HEK293 (cell line): ENCODE measurements around the gene TM9SF1.

Experiments
- ELK4 ChIP-seq: IDR thresholded peaks from 2 replicates; pipeline ENCODE4 v1.6.1; 2011; ENCODE audit warnings: mild to moderate bottlenecking, low read depth, low read length, borderline replicate concordance
- GLIS1 ChIP-seq: fragments of 450-650 bp; formaldehyde crosslinking; IDR thresholded peaks from 2 replicates; pipeline ENCODE4 v1.5.1; 2016; ENCODE audit warnings: missing biosample characterization, missing genetic modification characterization
- GLIS2 ChIP-seq: fragments of 450-650 bp; formaldehyde crosslinking; IDR thresholded peaks from 2 replicates; pipeline ENCODE4 v1.5.1; 2016; ENCODE audit warnings: missing biosample characterization, missing genetic modification characterization
- IKZF3 ChIP-seq: fragments of 450-650 bp; IDR thresholded peaks from 2 replicates; pipeline ENCODE4 v1.5.0; 2018; ENCODE audit warnings: missing biosample characterization, mild to moderate bottlenecking, missing genetic modification characterization, moderate library complexity
- KLF10 ChIP-seq: fragments of 450-650 bp; IDR thresholded peaks from 2 replicates; pipeline ENCODE4 v1.5.1; 2018; ENCODE audit warnings: missing biosample characterization, mild to moderate bottlenecking, missing genetic modification characterization
- KLF16 ChIP-seq: fragments of 450-650 bp; formaldehyde crosslinking; IDR thresholded peaks from 2 replicates; pipeline ENCODE4 v1.5.1; 2017; ENCODE audit warnings: missing biosample characterization, missing genetic modification characterization
- KLF7 ChIP-seq: fragments of 450-650 bp; formaldehyde crosslinking; IDR thresholded peaks from 2 replicates; pipeline ENCODE4 v1.5.1; 2016; ENCODE audit warnings: missing biosample characterization, missing genetic modification characterization, borderline replicate concordance
- KLF8 ChIP-seq: fragments of 450-650 bp; formaldehyde crosslinking; IDR thresholded peaks from 2 replicates; pipeline ENCODE4 v1.5.1; 2016; ENCODE audit warnings: missing biosample characterization, missing genetic modification characterization
- OVOL3 ChIP-seq: fragments of 450-650 bp; formaldehyde crosslinking; IDR thresholded peaks from 2 replicates; pipeline ENCODE4 v1.5.1; 2016; ENCODE audit warnings: missing biosample characterization, missing genetic modification characterization
- REPIN1 ChIP-seq: fragments of 450-650 bp; formaldehyde crosslinking; IDR thresholded peaks from 2 replicates; pipeline ENCODE4 v1.5.1; 2017; ENCODE audit warnings: missing biosample characterization, missing genetic modification characterization, low read depth
- SP2 ChIP-seq: fragments of 450-650 bp; formaldehyde crosslinking; IDR thresholded peaks from 2 replicates; pipeline ENCODE4 v1.5.1; 2016; ENCODE audit warnings: missing biosample characterization, missing genetic modification characterization
- SP3 ChIP-seq: fragments of 450-650 bp; formaldehyde crosslinking; IDR thresholded peaks from 2 replicates; pipeline ENCODE4 v1.5.1; 2016; ENCODE audit warnings: missing biosample characterization, missing genetic modification characterization
- SP7 ChIP-seq: fragments of 450-650 bp; formaldehyde crosslinking; IDR thresholded peaks from 2 replicates; pipeline ENCODE4 v1.5.1; 2016; ENCODE audit warnings: missing biosample characterization, missing genetic modification characterization
- ZBTB20 ChIP-seq: fragments of 450-650 bp; formaldehyde crosslinking; IDR thresholded peaks from 2 replicates; pipeline ENCODE4 v1.5.1; 2016; ENCODE audit warnings: missing biosample characterization, missing genetic modification characterization
- ZBTB21 ChIP-seq: fragments of 450-650 bp; formaldehyde crosslinking; IDR thresholded peaks from 2 replicates; pipeline ENCODE4 v1.5.1; 2017; ENCODE audit warnings: missing biosample characterization, missing genetic modification characterization
- ZBTB6 ChIP-seq: fragments of 450-650 bp; formaldehyde crosslinking; IDR thresholded peaks from 2 replicates; pipeline ENCODE4 v1.5.1; 2017; ENCODE audit warnings: missing biosample characterization, missing genetic modification characterization
- ZBTB8A ChIP-seq: fragments of 450-650 bp; formaldehyde crosslinking; IDR thresholded peaks from 2 replicates; pipeline ENCODE4 v1.5.1; 2016; ENCODE audit warnings: missing biosample characterization, missing genetic modification characterization
- ZEB2 ChIP-seq: fragments of 450-650 bp; formaldehyde crosslinking; IDR thresholded peaks from 2 replicates; pipeline ENCODE4 v1.5.1; 2016; ENCODE audit warnings: missing biosample characterization, missing genetic modification characterization
- ZFP3 ChIP-seq: fragments of 450-650 bp; formaldehyde crosslinking; IDR thresholded peaks from 2 replicates; pipeline ENCODE4 v1.5.1; 2016; ENCODE audit warnings: low read depth, missing biosample characterization, missing genetic modification characterization
- ZFP37 ChIP-seq: fragments of 450-650 bp; formaldehyde crosslinking; IDR thresholded peaks from 2 replicates; pipeline ENCODE4 v1.5.1; 2016; ENCODE audit warnings: missing biosample characterization, missing genetic modification characterization
- ZIC2 ChIP-seq: fragments of 450-650 bp; formaldehyde crosslinking; IDR thresholded peaks from 2 replicates; pipeline ENCODE4 v1.5.1; 2016; ENCODE audit warnings: missing biosample characterization, missing genetic modification characterization
- ZNF202 ChIP-seq: fragments of 450-650 bp; formaldehyde crosslinking; IDR thresholded peaks from 2 replicates; pipeline ENCODE4 v1.5.1; 2016; ENCODE audit warnings: missing biosample characterization, missing genetic modification characterization, borderline replicate concordance
- ZNF223 ChIP-seq: fragments of 450-650 bp; formaldehyde crosslinking; IDR thresholded peaks from 2 replicates; pipeline ENCODE4 v1.5.1; 2016; ENCODE audit warnings: missing biosample characterization, missing genetic modification characterization
- ZNF292 ChIP-seq: fragments of 450-650 bp; formaldehyde crosslinking; IDR thresholded peaks from 2 replicates; pipeline ENCODE4 v1.5.1; 2016; ENCODE audit warnings: low read depth, missing biosample characterization, missing genetic modification characterization, borderline replicate concordance
- ZNF394 ChIP-seq: fragments of 450-650 bp; formaldehyde crosslinking; IDR thresholded peaks from 2 replicates; pipeline ENCODE4 v1.5.1; 2016; ENCODE audit warnings: missing biosample characterization, missing genetic modification characterization, mild to moderate bottlenecking, moderate library complexity, borderline replicate concordance
- ZNF416 ChIP-seq: fragments of 450-650 bp; formaldehyde crosslinking; IDR thresholded peaks from 2 replicates; pipeline ENCODE4 v1.5.1; 2016; ENCODE audit warnings: missing biosample characterization, missing genetic modification characterization
- ZNF610 ChIP-seq: fragments of 450-650 bp; formaldehyde crosslinking; IDR thresholded peaks from 2 replicates; pipeline ENCODE4 v1.5.1; 2016; ENCODE audit warnings: missing biosample characterization, missing genetic modification characterization, borderline replicate concordance
- ZNF629 ChIP-seq: fragments of 450-650 bp; formaldehyde crosslinking; IDR thresholded peaks from 2 replicates; pipeline ENCODE4 v1.5.1; 2017; ENCODE audit warnings: missing biosample characterization, missing genetic modification characterization
- ZNF76 ChIP-seq: fragments of 450-650 bp; formaldehyde crosslinking; IDR thresholded peaks from 2 replicates; pipeline ENCODE4; 2016; ENCODE audit warnings: low read depth, missing biosample characterization, missing genetic modification characterization, borderline replicate concordance
- ZNF830 ChIP-seq: fragments of 450-650 bp; IDR thresholded peaks from 2 replicates; pipeline ENCODE4 v1.5.0; 2018; ENCODE audit warnings: missing biosample characterization, missing genetic modification characterization, low read depth, mild to moderate bottlenecking, moderate library complexity
- ZXDB ChIP-seq: fragments of 450-650 bp; formaldehyde crosslinking; IDR thresholded peaks from 2 replicates; pipeline ENCODE4 v1.5.1; 2016; ENCODE audit warnings: missing biosample characterization, missing genetic modification characterization
- TF ChIP-seq, protein P1 (sequence below): fragments of 450-650 bp; formaldehyde crosslinking; conservative IDR thresholded peaks from 2 replicates; pipeline ENCODE4 v1.5.1; 2016; ENCODE audit warnings: low read depth, missing biosample characterization, missing genetic modification characterization
- TF ChIP-seq, protein P2 (sequence below): fragments of 450-650 bp; formaldehyde crosslinking; IDR thresholded peaks from 2 replicates; pipeline ENCODE4 v1.5.1; 2016; ENCODE audit warnings: missing biosample characterization, missing genetic modification characterization, low read depth

The TM9SF1 gene

DNA sequence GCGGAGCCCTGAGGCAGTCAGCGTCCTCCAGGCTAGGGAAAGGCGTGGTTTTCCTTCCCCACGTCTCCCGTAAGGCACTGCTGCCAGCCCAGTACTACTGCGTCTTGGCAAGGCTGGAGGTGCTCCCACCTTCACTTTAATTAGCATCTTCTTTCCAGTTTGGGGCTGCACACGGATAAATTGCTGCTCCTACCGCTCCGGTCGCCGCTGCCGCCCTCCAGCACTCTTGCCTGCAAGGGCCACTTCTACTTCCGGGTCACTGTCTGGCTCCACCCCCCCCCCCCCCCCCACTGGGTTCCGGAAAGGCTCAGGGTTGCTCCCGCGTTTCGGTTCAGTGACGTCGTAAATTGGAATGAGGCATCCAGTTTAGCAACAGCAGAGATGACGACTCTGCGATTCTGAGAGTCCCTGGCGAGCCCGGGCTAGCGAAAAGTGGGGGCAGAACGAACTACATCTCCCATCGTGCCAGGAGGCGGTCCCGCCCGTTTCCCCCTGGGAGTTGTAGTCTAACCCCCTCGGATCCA, 36.9 kb upstream of the TM9SF1 start, which contains the start of gene NEDD8 (continued):
- no peak for TF ChIP-seq ZFP37 (tag by site-specific recombination)
- no peak for TF ChIP-seq ZNF202
- peak; percentile 54; the same call in 1 of the 2 replicates for TF ChIP-seq ZBTB6 (tag by site-specific recombination)
- TF ChIP-seq ZBTB20 (tag by site-specific recombination): peak; percentile 11; the same call in 1 of the 2 replicates
- TF ChIP-seq GLIS1 (tag by site-specific recombination): peak; percentile 64; the same call in 1 of the 2 replicates
- no peak for TF ChIP-seq ZNF830
- peak; percentile 97 for TF ChIP-seq ZBTB21 (tag by site-specific recombination)
- TF ChIP-seq, protein P1, sequence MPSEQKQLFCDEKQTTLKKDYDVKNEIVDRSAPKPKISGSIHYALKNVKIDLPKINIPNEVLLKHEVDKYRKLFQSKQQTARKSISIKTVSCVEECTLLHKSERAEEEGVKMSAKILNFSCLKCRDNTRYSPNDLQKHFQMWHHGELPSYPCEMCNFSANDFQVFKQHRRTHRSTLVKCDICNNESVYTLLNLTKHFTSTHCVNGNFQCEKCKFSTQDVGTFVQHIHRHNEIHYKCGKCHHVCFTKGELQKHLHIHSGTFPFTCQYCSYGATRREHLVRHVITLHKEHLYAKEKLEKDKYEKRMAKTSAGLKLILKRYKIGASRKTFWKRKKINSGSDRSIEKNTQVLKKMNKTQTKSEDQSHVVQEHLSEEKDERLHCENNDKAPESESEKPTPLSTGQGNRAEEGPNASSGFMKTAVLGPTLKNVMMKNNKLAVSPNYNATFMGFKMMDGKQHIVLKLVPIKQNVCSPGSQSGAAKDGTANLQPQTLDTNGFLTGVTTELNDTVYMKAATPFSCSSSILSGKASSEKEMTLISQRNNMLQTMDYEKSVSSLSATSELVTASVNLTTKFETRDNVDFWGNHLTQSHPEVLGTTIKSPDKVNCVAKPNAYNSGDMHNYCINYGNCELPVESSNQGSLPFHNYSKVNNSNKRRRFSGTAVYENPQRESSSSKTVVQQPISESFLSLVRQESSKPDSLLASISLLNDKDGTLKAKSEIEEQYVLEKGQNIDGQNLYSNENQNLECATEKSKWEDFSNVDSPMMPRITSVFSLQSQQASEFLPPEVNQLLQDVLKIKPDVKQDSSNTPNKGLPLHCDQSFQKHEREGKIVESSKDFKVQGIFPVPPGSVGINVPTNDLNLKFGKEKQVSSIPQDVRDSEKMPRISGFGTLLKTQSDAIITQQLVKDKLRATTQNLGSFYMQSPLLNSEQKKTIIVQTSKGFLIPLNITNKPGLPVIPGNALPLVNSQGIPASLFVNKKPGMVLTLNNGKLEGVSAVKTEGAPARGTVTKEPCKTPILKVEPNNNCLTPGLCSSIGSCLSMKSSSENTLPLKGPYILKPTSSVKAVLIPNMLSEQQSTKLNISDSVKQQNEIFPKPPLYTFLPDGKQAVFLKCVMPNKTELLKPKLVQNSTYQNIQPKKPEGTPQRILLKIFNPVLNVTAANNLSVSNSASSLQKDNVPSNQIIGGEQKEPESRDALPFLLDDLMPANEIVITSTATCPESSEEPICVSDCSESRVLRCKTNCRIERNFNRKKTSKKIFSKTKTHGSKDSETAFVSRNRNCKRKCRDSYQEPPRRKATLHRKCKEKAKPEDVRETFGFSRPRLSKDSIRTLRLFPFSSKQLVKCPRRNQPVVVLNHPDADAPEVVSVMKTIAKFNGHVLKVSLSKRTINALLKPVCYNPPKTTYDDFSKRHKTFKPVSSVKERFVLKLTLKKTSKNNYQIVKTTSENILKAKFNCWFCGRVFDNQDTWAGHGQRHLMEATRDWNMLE (tag by site-specific recombination): peak; percentile 59; the same call in 1 of the 2 replicates
- TF ChIP-seq, protein P2, sequence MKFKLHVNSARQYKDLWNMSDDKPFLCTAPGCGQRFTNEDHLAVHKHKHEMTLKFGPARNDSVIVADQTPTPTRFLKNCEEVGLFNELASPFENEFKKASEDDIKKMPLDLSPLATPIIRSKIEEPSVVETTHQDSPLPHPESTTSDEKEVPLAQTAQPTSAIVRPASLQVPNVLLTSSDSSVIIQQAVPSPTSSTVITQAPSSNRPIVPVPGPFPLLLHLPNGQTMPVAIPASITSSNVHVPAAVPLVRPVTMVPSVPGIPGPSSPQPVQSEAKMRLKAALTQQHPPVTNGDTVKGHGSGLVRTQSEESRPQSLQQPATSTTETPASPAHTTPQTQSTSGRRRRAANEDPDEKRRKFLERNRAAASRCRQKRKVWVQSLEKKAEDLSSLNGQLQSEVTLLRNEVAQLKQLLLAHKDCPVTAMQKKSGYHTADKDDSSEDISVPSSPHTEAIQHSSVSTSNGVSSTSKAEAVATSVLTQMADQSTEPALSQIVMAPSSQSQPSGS (tag by site-specific recombination): peak; percentile 83
- no peak for TF ChIP-seq REPIN1 (tag by site-specific recombination)
- peak; percentile 97 for TF ChIP-seq ZNF76 (tag by site-specific recombination)
- TF ChIP-seq ELK4: 0 out of 2 replicates have a peak, but pooled peaks have one; percentile 36
- TF ChIP-seq ZNF416 (tag by site-specific recombination): no peak
- TF ChIP-seq ZEB2 (tag by site-specific recombination): peak; percentile 69
- peak; percentile 47 for TF ChIP-seq GLIS2 (tag by site-specific recombination)
- peak; percentile 62 for TF ChIP-seq SP2
- peak; percentile 95 for TF ChIP-seq SP3
- TF ChIP-seq ZNF394 (tag by site-specific recombination): 0 out of 2 replicates have a peak, but pooled peaks have one; percentile 16
- TF ChIP-seq KLF8 (tag by site-specific recombination): peak; percentile 81; the same call in 1 of the 2 replicates
- no peak for TF ChIP-seq OVOL3 (tag by site-specific recombination)
- TF ChIP-seq ZFP3 (tag by site-specific recombination): no peak
- peak; percentile 50 for TF ChIP-seq SP7
- TF ChIP-seq KLF10 (tag by site-specific recombination): 0 out of 2 replicates have a peak, but pooled peaks have one; percentile 9
- peak; percentile 94 for TF ChIP-seq ZXDB (tag by site-specific recombination)
- no peak for TF ChIP-seq ZNF292 (tag by site-specific recombination)
- 0 out of 2 replicates have a peak, but pooled peaks have one; percentile 16 for TF ChIP-seq KLF7 (tag by site-specific recombination)
- TF ChIP-seq ZBTB8A (tag by site-specific recombination): peak; percentile 42; the same call in 1 of the 2 replicates
- peak; percentile 40; the same call in 1 of the 2 replicates for TF ChIP-seq KLF16 (tag by site-specific recombination)
- no peak for TF ChIP-seq ZNF223
- TF ChIP-seq ZNF610 (tag by site-specific recombination): no peak
- TF ChIP-seq ZNF629 (tag by site-specific recombination): peak; percentile 98
- TF ChIP-seq ZIC2 (tag by site-specific recombination): 0 out of 2 replicates have a peak, but pooled peaks have one; percentile 14
- 0 out of 2 replicates have a peak, but pooled peaks have one; percentile 31 for TF ChIP-seq IKZF3 (tag by site-specific recombination)
